ACC112 (cell line): ENCODE data around the gene TAS2R46.
"Not testable (repeated sequence)": the region's sequence is repeated elsewhere in the genome, so short reads cannot be mapped to it uniquely, and the experiment has no call there.

Experiments used
- H2AFZ ChIP-seq: fragments of 200-600 bp; sonication (generic); one replicate; pipeline ENCODE4 v1.6.0; 2017; ENCODE audit warnings: antibody characterized with exemption, low read length; ENCODE audit not compliant: unreplicated experiment
- H3K27ac ChIP-seq: fragments of 200-600 bp; sonication (generic); 2 replicates; pipeline ENCODE4 v1.5.1; 2014; ENCODE audit warnings: low read depth, mild to moderate bottlenecking, antibody characterized with exemption, low read length, moderate library complexity
- H3K27me3 ChIP-seq: fragments of 200-600 bp; sonication (generic); 2 replicates; pipeline ENCODE4 v1.6.1; 2014; ENCODE audit warnings: mild to moderate bottlenecking, antibody characterized with exemption, low read length, moderate library complexity, mixed read lengths; ENCODE audit not compliant: insufficient read depth
- H3K36me3 ChIP-seq: fragments of 200-600 bp; sonication (generic); 2 replicates; pipeline ENCODE4 v1.6.1; 2016; ENCODE audit warnings: mild to moderate bottlenecking, antibody characterized with exemption, low read length, moderate library complexity, mixed read lengths; ENCODE audit not compliant: insufficient read depth
- H3K4me1 ChIP-seq: fragments of 200-600 bp; sonication (generic); one replicate; pipeline ENCODE4 v1.6.1; 2016; ENCODE audit warnings: low read length, mixed read lengths; ENCODE audit not compliant: insufficient read depth, unreplicated experiment, control insufficient read depth
- H3K4me3 ChIP-seq: fragments of 200-600 bp; sonication (generic); 2 replicates; pipeline ENCODE4 v1.5.1; 2014; ENCODE audit warnings: mild to moderate bottlenecking, low read depth, low read length
- H3K79me2 ChIP-seq: fragments of 200-600 bp; sonication (generic); one replicate; pipeline ENCODE4 v1.6.0; 2016; ENCODE audit warnings: low read length; ENCODE audit not compliant: control insufficient read depth, unreplicated experiment, insufficient read depth

The TAS2R46 gene, protein sequence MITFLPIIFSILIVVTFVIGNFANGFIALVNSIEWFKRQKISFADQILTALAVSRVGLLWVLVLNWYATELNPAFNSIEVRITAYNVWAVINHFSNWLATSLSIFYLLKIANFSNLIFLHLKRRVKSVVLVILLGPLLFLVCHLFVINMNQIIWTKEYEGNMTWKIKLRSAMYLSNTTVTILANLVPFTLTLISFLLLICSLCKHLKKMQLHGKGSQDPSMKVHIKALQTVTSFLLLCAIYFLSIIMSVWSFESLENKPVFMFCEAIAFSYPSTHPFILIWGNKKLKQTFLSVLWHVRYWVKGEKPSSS

DNA sequence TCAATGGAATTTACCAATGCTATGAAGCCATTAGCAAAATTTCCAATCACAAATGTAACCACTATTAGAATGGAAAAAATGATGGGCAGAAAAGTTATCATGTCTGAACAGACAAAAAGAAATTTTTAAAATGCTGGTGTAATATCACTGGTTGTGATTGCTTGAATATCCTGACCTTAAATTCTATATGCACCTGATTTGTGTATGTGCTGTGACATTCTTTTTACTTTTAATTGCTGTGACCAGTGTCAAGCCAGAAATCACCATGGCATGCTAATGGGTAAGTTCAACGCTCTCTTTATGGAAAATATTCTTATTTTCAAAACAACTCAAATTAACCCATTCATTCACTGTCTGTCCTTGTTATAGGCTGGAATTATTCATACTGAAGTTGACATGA lies at the start of gene TAS2R46:
TSS of gene TAS2R46 (minus strand) at position 101 of the 400 bp plus-strand sequence. CDS start at position 101, 0 bp downstream.
- H3K4me3 ChIP-seq, H3K27ac ChIP-seq, H3K27me3 ChIP-seq, H2AFZ ChIP-seq, H3K36me3 ChIP-seq, H3K4me1 ChIP-seq: not testable (repeated sequence)
- H3K79me2 ChIP-seq, result peaks cover 11% of the 10 kb centered on the region

DNA sequence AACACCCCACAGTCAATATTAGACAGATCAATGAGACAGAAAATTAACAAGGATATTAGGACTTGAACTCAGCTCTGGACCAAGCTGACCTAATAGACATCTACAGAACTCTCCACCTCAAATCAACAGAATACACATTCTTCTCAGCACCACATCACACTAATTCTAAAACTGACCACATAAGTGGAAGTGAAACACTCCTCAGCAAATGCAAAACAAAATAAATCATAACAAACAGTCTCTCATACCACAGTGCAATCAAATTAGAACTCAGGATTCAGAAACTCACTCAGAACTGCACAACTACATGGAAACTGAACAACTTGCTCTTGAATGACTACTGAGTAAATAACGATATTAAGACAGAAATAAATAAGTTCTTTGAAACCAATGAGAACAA lies 49.1 kb upstream of the TAS2R46 start:
- not testable (repeated sequence) for H2AFZ ChIP-seq, H3K36me3 ChIP-seq, H3K27me3 ChIP-seq, H3K4me1 ChIP-seq, H3K4me3 ChIP-seq, H3K27ac ChIP-seq
- peaks cover 81% of the 10 kb centered on the region for H3K79me2 ChIP-seq

DNA sequence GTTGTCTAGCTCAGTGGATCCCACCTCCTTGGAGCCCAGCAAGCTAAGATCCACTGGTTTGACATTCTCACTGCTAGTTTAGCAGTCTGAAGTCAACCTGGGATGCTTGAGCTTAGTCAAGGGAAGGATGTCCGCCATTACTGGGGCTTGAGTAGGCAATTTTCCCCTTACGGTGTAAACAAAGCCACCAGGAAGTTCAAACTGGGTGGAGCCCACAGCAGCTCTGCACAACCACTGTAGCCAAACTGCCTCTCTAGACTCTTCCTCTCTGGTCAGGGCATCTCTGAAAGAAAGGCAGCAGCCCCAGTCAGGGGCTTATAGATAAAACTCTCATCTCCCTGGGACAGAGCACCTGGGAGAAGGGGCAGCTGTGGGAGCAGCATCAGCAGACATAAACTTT lies 46.8 kb upstream of the TAS2R46 start:
- Histone ChIP-seq H3K36me3 (peaks cover 17% of the 10 kb centered on the region), H3K27me3 (no peaks in the 10 kb centered on the region), H2AFZ (no peak overlapping the region), H3K79me2 (peaks cover 71% of the 10 kb centered on the region), H3K4me3 (no peak overlapping the region), H3K27ac (no peak overlapping the region), H3K4me1 (no peaks in the 10 kb centered on the region)

DNA sequence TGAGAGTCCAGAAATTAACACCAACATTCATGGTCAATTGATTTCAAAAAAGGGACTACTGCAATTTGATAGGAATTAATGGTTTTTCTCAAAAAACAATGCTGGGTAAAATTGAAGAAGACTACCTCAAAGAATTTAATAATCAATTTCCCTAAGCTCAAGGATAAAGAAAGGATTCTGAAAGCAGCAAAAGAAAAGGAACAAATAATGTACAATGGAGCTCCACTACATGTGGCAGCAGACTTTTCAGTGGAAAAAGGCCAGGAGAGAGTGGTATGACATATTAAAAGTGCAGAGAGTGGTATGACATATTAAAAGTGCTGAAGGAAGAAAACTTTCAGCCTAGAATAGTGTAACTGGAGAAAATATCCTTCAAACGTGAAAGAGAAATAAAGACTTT lies 45.6 kb upstream of the TAS2R46 start:
- Histone ChIP-seq H3K79me2 (peaks cover 64% of the 10 kb centered on the region), H3K36me3 (peaks cover 17% of the 10 kb centered on the region), H3K27me3 (no peaks in the 10 kb centered on the region)

DNA sequence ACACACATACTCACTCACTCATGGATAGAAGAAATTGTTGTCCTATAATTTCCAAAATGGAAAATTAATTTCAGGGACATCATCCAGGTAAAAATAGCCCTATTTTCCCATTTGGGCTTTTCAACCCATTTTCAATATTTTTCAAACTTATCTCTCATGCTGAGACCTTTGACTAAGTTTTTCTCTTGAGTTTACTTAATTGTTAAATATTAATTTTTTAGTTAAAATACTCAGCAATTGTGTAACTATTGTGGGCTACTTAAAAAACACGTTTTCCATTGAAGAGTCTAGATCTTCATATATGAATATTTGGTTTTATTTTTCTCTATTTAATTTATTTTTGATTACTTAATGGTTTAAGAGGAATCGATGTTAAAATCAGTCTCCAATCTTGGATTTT lies 44.2 kb upstream of the TAS2R46 start:
- H3K27me3 ChIP-seq, result no peaks in the 10 kb centered on the region
- H3K4me1 ChIP-seq, result no peaks in the 10 kb centered on the region
- H2AFZ ChIP-seq, result no peak overlapping the region
- H3K27ac ChIP-seq, result no peak overlapping the region
- H3K79me2 ChIP-seq, result peaks cover 52% of the 10 kb centered on the region
- H3K4me3 ChIP-seq, result no peak overlapping the region
- H3K36me3 ChIP-seq, result peaks cover 12% of the 10 kb centered on the region

More for the DNA sequence above, 45.6 kb upstream of the TAS2R46 start:
- Histone ChIP-seq H3K27ac (no peak overlapping the region), H3K4me3 (no peak overlapping the region), H2AFZ (no peak overlapping the region), H3K4me1 (no peaks in the 10 kb centered on the region)

DNA sequence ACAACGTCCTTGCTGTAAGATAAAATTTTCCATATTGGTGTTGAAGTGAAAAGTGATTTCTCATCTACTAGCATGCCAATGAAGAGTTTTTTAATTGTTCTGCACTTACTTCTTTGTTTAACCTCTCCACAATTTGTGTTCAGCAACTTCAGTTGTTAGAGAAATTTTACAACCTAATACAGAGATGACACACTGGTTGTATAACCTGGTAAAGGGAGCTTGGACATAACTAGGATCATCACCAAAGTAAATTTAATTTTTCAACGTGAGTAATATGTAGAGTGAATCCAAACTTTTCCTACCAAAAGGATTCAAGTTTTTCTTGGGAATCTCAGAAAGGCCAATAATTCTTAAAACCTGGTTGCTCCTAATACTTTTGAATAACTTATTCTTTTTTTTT lies 43.5 kb upstream of the TAS2R46 start:
- Histone ChIP-seq H3K36me3 (peaks cover 13% of the 10 kb centered on the region), H3K27ac (no peak overlapping the region), H3K4me3 (no peak overlapping the region), H2AFZ (no peak overlapping the region), H3K79me2 (peaks cover 52% of the 10 kb centered on the region), H3K4me1 (no peaks in the 10 kb centered on the region), H3K27me3 (no peaks in the 10 kb centered on the region)

DNA sequence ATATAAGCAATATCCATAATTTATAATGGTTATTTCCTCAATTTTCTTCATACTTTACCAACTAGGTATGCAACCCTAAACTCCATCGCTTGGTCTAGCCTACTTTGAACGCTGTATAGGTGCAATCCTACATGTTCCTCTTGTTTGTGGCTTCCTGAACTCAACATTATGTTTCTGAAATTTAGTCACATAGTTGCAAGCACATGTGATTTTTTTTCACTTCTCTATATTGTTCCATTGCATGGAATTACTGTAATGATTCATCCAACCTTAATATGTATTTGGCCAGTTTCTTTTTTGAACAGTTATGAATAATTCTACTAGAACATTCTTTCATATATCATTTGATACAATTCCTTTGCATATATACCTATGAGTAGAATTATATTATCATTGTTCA lies 32.8 kb upstream of the TAS2R46 start:
- H3K27ac ChIP-seq, H3K4me3 ChIP-seq, H3K4me1 ChIP-seq, H3K27me3 ChIP-seq, H3K79me2 ChIP-seq, H2AFZ ChIP-seq, H3K36me3 ChIP-seq: not testable (repeated sequence)

DNA sequence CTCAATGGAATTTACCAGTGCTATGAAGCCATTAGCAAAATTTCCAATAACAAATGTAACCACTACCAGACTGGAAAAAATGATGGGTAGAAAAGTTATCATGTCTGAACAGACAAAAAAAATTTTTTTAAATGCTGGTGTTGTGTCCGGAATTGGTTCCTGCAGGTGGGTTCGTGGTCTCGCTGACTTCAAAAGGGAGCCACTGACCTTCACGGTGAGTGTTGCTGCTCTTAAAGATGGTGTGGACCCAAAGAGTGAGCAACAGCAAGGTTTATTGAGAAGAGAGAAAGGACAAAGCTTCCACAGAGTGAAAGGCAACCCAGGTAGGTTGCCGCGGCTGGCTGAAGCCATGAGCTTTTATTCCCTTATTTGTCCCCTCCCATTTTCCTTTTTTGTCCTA lies 30.0 kb upstream of the TAS2R46 start, which contains the start of gene TAS2R43:
TSS of gene TAS2R43 (minus strand) at position 186 of the 400 bp plus-strand sequence. CDS start at position 102, 84 bp downstream.
- H2AFZ ChIP-seq, result no peak within 1 kb of the TSS
- H3K27me3 ChIP-seq, result no peaks in the 10 kb centered on the region
- no peak within 1 kb of the TSS for H3K27ac ChIP-seq
- peaks cover 3% of the 10 kb centered on the region for H3K79me2 ChIP-seq
- H3K36me3 ChIP-seq, result no peaks in the 10 kb centered on the region
- H3K4me1 ChIP-seq, result no peaks in the 10 kb centered on the region
- no peak within 1 kb of the TSS for H3K4me3 ChIP-seq

DNA sequence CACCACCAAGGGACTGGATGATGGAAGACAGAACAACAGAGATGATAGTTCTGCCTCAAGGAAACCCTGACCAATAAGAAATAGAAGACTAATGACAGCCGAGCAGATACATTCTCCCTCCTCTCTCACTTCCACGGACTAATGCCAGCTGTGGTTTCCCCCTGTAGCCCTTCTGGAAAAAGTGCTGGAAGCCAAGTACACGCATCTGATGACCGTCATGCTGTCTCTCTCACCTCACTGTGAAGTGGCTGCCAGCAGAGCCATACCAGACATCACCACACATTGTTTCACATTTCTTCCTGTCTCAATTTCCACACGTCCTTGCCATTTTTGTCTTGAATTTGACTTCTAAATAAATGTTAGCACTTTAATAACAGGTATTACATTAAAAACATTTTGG lies 27.2 kb upstream of the TAS2R46 start:
- no peaks in the 10 kb centered on the region for H3K36me3 ChIP-seq

DNA sequence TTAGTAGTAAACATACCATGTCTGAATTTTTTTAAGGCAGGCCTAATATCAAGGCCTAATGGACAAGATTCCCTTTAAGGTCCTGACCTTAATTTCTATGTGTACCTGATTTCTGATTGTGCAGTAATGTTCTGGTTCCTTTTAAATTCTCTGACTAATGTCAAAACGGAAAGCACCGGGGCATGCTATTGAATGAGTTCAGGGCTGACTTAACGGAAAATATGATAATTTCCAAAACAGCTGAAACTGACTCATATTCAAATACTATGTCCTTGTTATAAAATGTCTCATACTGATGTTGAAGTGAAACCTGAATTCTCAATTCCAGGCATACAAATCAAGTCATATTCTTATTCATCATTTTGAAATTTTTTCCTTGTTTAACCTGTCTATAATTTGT lies 23.3 kb upstream of the TAS2R46 start:
- H2AFZ ChIP-seq, result no peak overlapping the region
- H3K36me3 ChIP-seq, result peaks cover 5% of the 10 kb centered on the region; the same call in 1 of the 2 replicates
- no peaks in the 10 kb centered on the region for H3K4me1 ChIP-seq
- no peaks in the 10 kb centered on the region for H3K27me3 ChIP-seq
- no peak overlapping the region for H3K4me3 ChIP-seq
- H3K79me2 ChIP-seq, result peaks cover 3% of the 10 kb centered on the region
- H3K27ac ChIP-seq, result no peak overlapping the region

More for the DNA sequence above, 27.2 kb upstream of the TAS2R46 start:
- H3K27me3 ChIP-seq, result no peaks in the 10 kb centered on the region
- H3K79me2 ChIP-seq, result peaks cover 3% of the 10 kb centered on the region
- no peaks in the 10 kb centered on the region for H3K4me1 ChIP-seq
- H3K4me3 ChIP-seq, result no peak overlapping the region
- H2AFZ ChIP-seq, result no peak overlapping the region
- no peak overlapping the region for H3K27ac ChIP-seq

DNA sequence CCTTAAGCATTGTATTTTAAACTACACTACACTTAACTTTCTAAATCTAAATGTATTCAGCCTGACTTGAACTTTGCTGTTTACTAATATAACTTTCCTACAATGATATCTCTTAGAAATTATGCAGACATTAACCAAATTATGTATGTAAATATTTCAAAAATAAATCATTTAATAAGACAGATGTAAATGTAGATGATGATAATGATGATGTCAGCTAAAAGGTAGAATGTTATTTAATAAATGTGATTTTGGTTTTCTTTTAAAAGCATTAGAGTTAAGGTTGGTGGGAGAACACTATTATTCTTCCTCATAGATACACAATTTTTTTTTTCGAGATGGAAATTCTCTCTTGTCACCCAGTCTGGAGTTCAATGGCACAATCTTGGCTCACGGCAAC lies 19.9 kb upstream of the TAS2R46 start:
- Histone ChIP-seq H3K79me2 (no peaks in the 10 kb centered on the region), H3K36me3 (peaks cover 5% of the 10 kb centered on the region; the same call in 1 of the 2 replicates), H3K4me3 (no peak overlapping the region), H3K27me3 (no peaks in the 10 kb centered on the region), H2AFZ (no peak overlapping the region), H3K27ac (no peak overlapping the region), H3K4me1 (no peaks in the 10 kb centered on the region)
